ENCODE results near the gene PHLDB3. TPM values are rescaled to one million over a fixed set of nuclear protein-coding genes. Genes with fewer than 3 reads are reported as not detected.
A peak's percentile ranks its signal among the peaks of the same experiment; 100 is the strongest.

The PHLDB3 gene
- total RNA-seq, 6 donors from 2014 or later = 1.8 to 22.6 (median 13.8) TPM

GRCh38 chr19:43433358-43433673, 71.2 kb downstream of the PHLDB3 start:
- DNase-seq (no peak), ATAC-seq (ENCODE audit: low FRiP score in 2 of 2) (no peak)
- no peak for TF ChIP-seq EP300 (IDR thresholded peaks at IDR 0.05)
- no peaks in the 10 kb centered on the region for H3K36me3 ChIP-seq
- H3K4me1 ChIP-seq = peaks cover 2 to 22% (median 13%) of the 10 kb centered on the region in 4 donors
- 89 to 92% methylated on average over 2 of the region's 2 CpGs for WGBS, 2 donors
- H3K9me3 ChIP-seq = no peaks in the 10 kb centered on the region
- no peak overlapping the region for H3K27ac ChIP-seq
- no peak overlapping the region for H3K4me3 ChIP-seq
- no peaks in the 10 kb centered on the region for H3K27me3 ChIP-seq

DNA sequence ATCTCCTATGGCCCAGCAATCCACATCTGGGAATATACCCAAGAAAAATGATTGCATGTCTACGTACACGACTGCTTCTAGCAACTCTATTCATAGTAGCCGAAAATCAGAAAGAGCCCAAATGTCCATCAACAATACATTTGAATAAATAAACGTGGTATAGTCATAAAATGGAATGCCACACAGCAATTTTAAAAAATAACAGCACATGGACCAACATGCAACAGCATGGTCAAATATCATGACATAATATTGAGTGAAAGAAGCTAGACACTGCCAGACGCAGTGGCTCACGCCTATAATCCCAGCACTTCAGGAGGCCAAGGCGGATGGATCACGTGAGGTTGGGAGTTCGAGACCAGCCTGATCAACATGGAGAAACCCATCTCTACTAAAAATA, 73.6 kb downstream of the PHLDB3 start:
- H3K36me3 ChIP-seq = no peaks in the 10 kb centered on the region
- 90 to 92% methylated on average over 9 of the region's 9 CpGs for WGBS, 2 donors
- peak overlapping the region in 2 of 4 donors; percentile 59 to 77 for H3K27ac ChIP-seq
- H3K4me1 ChIP-seq = peaks cover 0 to 16% (median 8%) of the 10 kb centered on the region in 4 donors
- H3K9me3 ChIP-seq = no peaks in the 10 kb centered on the region
- ATAC-seq (ENCODE audit: low FRiP score in 2 of 2) (no peak), DNase-seq (no peak)
- H3K4me3 ChIP-seq = no peak overlapping the region
- H3K27me3 ChIP-seq = no peaks in the 10 kb centered on the region
- TF ChIP-seq EP300 (IDR thresholded peaks at IDR 0.05) (no peak), POLR2A (IDR thresholded peaks at IDR 0.05) (no peak), CTCF (IDR thresholded peaks at IDR 0.05) (no peak), POLR2AphosphoS5 (IDR thresholded peaks at IDR 0.05) (no peak)

DNA sequence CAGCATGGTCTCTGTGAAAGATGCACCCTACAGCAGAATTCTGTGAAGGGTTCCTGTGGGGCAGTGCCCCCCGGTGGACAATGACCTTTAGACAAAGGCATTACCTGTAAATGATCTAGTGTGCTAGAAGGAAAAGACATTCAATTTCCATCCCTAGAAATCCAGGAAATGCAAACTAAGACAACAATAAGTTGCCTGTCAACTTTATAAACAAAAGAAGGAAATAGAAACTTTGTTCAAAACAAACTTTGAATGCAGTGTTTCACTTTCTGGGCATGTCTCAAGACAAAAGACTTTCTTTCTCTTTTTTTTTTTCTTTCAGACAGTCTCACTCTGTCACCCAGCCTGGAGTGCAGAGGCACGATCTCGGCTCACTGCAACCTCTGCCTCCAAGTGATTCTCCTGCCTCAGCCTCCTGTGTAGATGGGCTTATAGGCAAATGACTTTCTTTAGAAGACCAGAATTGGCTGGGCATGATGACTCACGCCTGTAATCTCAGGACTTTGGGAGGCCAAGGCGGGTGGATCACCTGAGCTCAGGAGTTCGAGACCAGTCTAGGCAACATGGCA, 74.3 kb downstream of the PHLDB3 start:
- Histone ChIP-seq H3K27me3 (no peaks in the 10 kb centered on the region), H3K27ac (peak overlapping the region in 2 of 4 donors; percentile 59 to 77), H3K36me3 (no peaks in the 10 kb centered on the region), H3K4me1 (peaks cover 0 to 16% (median 9%) of the 10 kb centered on the region in 4 donors), H3K9me3 (no peaks in the 10 kb centered on the region), H3K4me3 (no peak overlapping the region)
- WGBS, 2 donors = 53 to 63% methylated on average over 6 of the region's 6 CpGs
- DNase-seq (no peak), ATAC-seq (ENCODE audit: low FRiP score in 2 of 2) (no peak)
- TF ChIP-seq EP300 (IDR thresholded peaks at IDR 0.05) (no peak), POLR2A (IDR thresholded peaks at IDR 0.05) (no peak), POLR2AphosphoS5 (IDR thresholded peaks at IDR 0.05) (no peak), CTCF (IDR thresholded peaks at IDR 0.05) (no peak)

DNA sequence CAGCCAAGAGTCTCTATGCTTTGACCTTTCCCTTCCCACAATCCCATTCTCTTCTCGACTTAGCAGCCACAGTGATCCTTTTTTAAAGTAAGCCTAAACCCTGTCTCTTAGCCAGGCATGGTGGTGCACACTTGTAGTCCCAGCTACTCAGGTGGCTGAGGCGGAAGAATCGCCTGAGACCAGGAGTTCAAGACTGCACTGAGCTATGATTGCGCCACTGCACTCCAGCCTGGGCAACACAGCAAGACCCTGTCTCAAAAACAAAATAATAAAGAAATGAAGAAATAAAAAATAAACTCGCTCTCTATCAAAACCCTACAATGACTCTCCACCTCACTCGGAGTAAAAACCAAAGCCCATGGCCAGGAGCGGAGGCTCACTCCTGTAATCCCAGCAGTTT, 75.2 kb downstream of the PHLDB3 start:
- TF ChIP-seq POLR2A (IDR thresholded peaks at IDR 0.05) (no peak), CTCF (IDR thresholded peaks at IDR 0.05) (no peak), POLR2AphosphoS5 (IDR thresholded peaks at IDR 0.05) (no peak), EP300 (IDR thresholded peaks at IDR 0.05) (no peak)
- WGBS, 2 donors = 89 to 98% methylated on average over 7 of the region's 7 CpGs
- Histone ChIP-seq H3K4me1 (peaks cover 0 to 16% (median 9%) of the 10 kb centered on the region in 4 donors), H3K27ac (peak overlapping the region in 1 of 4 donors; percentile 45), H3K36me3 (no peaks in the 10 kb centered on the region), H3K27me3 (no peaks in the 10 kb centered on the region), H3K4me3 (no peak overlapping the region), H3K9me3 (no peaks in the 10 kb centered on the region)
- ATAC-seq (ENCODE audit: low FRiP score in 2 of 2) = no peak
- no peak for DNase-seq

DNA sequence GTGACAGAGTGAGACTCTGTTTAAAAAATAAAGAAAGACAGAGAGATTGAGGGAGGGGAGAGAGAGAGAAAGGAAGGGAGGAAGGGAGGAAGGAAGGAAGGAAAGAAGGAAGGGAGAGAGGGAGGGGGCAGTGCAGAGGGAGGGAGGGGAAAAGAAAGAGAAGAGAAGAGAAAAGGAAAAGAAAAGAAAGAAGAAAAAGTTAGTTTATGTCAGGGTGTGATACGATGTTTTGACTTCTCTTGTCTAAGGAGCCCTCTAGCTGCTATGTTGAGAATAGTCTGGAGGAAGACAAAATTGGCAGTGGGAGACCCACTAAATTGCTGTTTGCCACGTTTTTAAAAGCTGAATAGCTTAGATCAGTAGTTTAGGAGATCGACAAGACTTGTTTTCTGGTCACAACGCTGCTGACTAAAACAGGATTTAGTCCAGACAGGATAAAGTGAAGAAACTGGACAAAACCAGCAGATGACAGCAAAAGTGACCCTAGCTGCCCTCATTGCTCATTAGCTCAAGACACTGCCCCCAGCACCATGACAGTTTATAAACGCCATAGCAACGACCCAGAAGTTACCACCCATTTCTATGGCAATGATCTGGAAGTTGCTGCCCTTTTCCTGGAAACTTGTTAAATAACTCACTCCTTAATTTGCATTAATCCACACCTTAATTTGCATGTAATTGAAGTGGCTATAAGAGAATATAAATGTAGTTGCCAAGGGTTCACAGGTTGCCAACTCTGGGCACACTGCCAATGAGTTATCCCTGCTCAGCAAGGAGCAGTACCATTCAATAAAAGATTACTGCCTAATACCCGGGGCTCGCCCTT, 78.8 kb downstream of the PHLDB3 start:
- H3K27ac ChIP-seq = peak overlapping the region in 1 of 4 donors; percentile 50
- DNase-seq = no peak
- no peak for ATAC-seq (ENCODE audit: low FRiP score in 2 of 2)
- H3K4me3 ChIP-seq = no peak overlapping the region
- WGBS, 2 donors = 29% methylated on average over 8 of the region's 8 CpGs
- H3K4me1 ChIP-seq = peaks cover 0 to 12% (median 8%) of the 10 kb centered on the region in 4 donors
- TF ChIP-seq EP300 (IDR thresholded peaks at IDR 0.05) (no peak), POLR2AphosphoS5 (IDR thresholded peaks at IDR 0.05) (no peak), POLR2A (IDR thresholded peaks at IDR 0.05) (no peak), CTCF (IDR thresholded peaks at IDR 0.05) (peak in 5 of 6 experiments; percentile 13 to 30 (median 19))
- no peaks in the 10 kb centered on the region for H3K36me3 ChIP-seq
- H3K9me3 ChIP-seq = no peaks in the 10 kb centered on the region
- no peaks in the 10 kb centered on the region for H3K27me3 ChIP-seq

Other genes with a start within 250 kb of the PHLDB3 start
- not detected for gene PSG9, start 235.2 kb downstream of the PHLDB3 start, total RNA-seq
- gene CD177, start 151.1 kb downstream of the PHLDB3 start, total RNA-seq = 10 to 100 TPM in 3 of 6 donors, 1 to 10 TPM in 3; 5.8 to 38.8 (median 9.6) TPM
- not detected for gene TEX101, start 89.9 kb downstream of the PHLDB3 start, total RNA-seq
- gene LYPD3, start 39.1 kb downstream of the PHLDB3 start, total RNA-seq = 10 to 100 TPM in 1 of 6 donors, under 1 TPM in 4, not detected in 1; 0.29 to 13.6 (median 0.39) TPM
- gene ETHE1, start 22.5 kb upstream of the PHLDB3 start, total RNA-seq = 10 to 100 TPM; 27.4 to 69.2 (median 41.4) TPM
- 1 to 10 TPM in 4 of 6 donors, under 1 TPM in 1, not detected in 1; 0.76 to 4.4 (median 2.7) TPM for gene ZNF575, start 28.4 kb upstream of the PHLDB3 start, total RNA-seq
- 10 to 100 TPM; 24.2 to 30.1 (median 26.4) TPM for gene XRCC1, start 70.8 kb upstream of the PHLDB3 start, total RNA-seq
- 1 to 10 TPM; 1.8 to 9.4 (median 4.1) TPM for gene PINLYP, start 71.1 kb upstream of the PHLDB3 start, total RNA-seq
- gene IRGQ, start 91.4 kb upstream of the PHLDB3 start, total RNA-seq = 10 to 100 TPM; 17.2 to 25.1 (median 23.2) TPM
- 10 to 100 TPM in 3 of 6 donors, 1 to 10 TPM in 3; 3.1 to 15.6 (median 7.8) TPM for gene ZNF576, start 91.8 kb upstream of the PHLDB3 start, total RNA-seq
- 1 to 10 TPM in 2 of 6 donors, under 1 TPM in 3, not detected in 1; 0.17 to 2.1 (median 0.30) TPM for gene SRRM5, start 107.3 kb upstream of the PHLDB3 start, total RNA-seq
- 10 to 100 TPM; 10.5 to 37.0 (median 31.4) TPM for gene ZNF428, start 114.9 kb upstream of the PHLDB3 start, total RNA-seq
- 1 to 10 TPM; 6.2 to 9.2 (median 7.8) TPM for gene CADM4, start 135.1 kb upstream of the PHLDB3 start, total RNA-seq
- gene PLAUR, start 165.4 kb upstream of the PHLDB3 start, total RNA-seq = 100 to 1,000 TPM in 4 of 6 donors, 10 to 100 TPM in 2; 48.4 to 179 (median 104) TPM
- not detected for gene IRGC, start 211.3 kb upstream of the PHLDB3 start, total RNA-seq